Measurements from ENCODE around the gene RXFP1.

RXFP1 gene

DNA sequence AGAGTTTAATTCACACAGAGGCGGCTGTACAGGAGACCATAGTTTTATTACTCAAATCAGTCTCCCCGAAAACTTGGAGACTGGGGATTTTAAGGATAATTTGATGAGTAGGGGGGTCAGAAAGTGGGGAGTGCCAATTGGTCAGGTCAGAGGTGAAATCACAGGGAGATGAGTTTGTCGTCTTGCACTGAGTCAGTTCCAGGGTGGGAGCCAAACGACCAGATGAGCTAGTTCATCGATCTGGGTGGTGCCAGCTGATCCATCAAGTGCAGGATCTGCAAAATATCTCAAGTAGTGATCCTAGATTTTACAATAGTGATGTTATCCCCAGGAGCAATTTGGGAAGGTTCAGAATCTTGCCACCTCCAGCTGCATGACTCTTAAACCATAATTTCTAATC is 154.4 kb downstream of the RXFP1 start:
- H3K9me3 Mint-ChIP-seq, result no peaks in the 10 kb centered on the region
- H3K4me1 Mint-ChIP-seq, result peaks cover 5% of the 10 kb centered on the region
- H3K27me3 Mint-ChIP-seq (ENCODE audit: low read depth), result no peaks in the 10 kb centered on the region
- H3K27ac Mint-ChIP-seq, result no peak overlapping the region
- TF ChIP-seq, protein P1, sequence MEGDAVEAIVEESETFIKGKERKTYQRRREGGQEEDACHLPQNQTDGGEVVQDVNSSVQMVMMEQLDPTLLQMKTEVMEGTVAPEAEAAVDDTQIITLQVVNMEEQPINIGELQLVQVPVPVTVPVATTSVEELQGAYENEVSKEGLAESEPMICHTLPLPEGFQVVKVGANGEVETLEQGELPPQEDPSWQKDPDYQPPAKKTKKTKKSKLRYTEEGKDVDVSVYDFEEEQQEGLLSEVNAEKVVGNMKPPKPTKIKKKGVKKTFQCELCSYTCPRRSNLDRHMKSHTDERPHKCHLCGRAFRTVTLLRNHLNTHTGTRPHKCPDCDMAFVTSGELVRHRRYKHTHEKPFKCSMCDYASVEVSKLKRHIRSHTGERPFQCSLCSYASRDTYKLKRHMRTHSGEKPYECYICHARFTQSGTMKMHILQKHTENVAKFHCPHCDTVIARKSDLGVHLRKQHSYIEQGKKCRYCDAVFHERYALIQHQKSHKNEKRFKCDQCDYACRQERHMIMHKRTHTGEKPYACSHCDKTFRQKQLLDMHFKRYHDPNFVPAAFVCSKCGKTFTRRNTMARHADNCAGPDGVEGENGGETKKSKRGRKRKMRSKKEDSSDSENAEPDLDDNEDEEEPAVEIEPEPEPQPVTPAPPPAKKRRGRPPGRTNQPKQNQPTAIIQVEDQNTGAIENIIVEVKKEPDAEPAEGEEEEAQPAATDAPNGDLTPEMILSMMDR (IDR thresholded peaks at IDR 0.05; ENCODE audit: unreplicated experiment in 3 of 3), result no peak
- no peak overlapping the region for H3K4me3 Mint-ChIP-seq
- H3K36me3 Mint-ChIP-seq (ENCODE audit: low read depth), result peaks cover 9% of the 10 kb centered on the region

DNA sequence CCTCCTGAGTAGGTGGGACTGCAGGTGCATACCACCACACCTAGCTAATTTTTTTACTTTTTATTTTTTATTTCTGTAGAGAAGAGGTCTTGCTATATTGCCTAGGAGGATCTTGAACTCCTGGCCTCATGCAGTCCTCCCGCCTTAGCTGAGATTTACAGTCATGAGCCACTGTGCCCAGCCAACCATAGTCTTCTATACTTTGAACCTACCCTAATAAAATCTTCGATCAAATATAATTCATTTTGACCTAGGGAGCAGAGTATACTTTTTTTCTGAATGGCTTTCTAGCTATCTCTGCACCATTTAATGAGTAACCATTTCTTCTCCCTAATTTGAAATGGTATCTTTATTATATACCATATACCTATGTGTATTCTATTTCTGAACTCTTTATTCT is 157.1 kb downstream of the RXFP1 start:
- no peak overlapping the region for H3K27ac Mint-ChIP-seq
- peaks cover 4% of the 10 kb centered on the region for H3K4me1 Mint-ChIP-seq
- no peaks in the 10 kb centered on the region for H3K9me3 Mint-ChIP-seq

DNA sequence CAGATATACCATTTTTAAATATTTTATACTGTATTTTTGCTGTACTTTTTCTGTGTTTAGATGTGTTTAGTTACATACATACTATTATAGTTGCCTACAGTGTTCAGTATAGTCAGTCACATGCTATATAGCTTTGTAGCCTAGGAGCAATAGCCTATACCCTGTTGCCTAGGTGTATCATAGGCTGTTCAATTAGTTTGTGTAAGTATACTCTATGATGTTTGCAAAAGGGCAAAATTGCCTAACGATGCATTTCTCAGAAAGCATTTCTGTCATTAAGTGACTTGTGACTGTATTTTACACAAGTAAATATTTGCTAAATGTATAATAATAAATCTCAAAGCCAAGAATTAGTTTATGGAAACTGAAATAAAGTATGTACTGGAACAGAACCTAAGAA is 159.9 kb downstream of the RXFP1 start:
- H3K27me3 Mint-ChIP-seq (ENCODE audit: low read depth), result no peaks in the 10 kb centered on the region
- TF ChIP-seq, protein P1 (IDR thresholded peaks at IDR 0.05; ENCODE audit: unreplicated experiment in 3 of 3), result no peak
- H3K4me3 Mint-ChIP-seq, result no peak overlapping the region
- peaks cover 9% of the 10 kb centered on the region for H3K36me3 Mint-ChIP-seq (ENCODE audit: low read depth)
- H3K27ac Mint-ChIP-seq, result no peak overlapping the region
- H3K4me1 Mint-ChIP-seq, result peaks cover 4% of the 10 kb centered on the region
- H3K9me3 Mint-ChIP-seq, result no peaks in the 10 kb centered on the region

More for the DNA sequence above, 157.1 kb downstream of the RXFP1 start:
- H3K4me3 Mint-ChIP-seq, result no peak overlapping the region
- H3K27me3 Mint-ChIP-seq (ENCODE audit: low read depth), result no peaks in the 10 kb centered on the region
- TF ChIP-seq, protein P1 (IDR thresholded peaks at IDR 0.05; ENCODE audit: unreplicated experiment in 3 of 3), result no peak
- peaks cover 9% of the 10 kb centered on the region for H3K36me3 Mint-ChIP-seq (ENCODE audit: low read depth)

DNA sequence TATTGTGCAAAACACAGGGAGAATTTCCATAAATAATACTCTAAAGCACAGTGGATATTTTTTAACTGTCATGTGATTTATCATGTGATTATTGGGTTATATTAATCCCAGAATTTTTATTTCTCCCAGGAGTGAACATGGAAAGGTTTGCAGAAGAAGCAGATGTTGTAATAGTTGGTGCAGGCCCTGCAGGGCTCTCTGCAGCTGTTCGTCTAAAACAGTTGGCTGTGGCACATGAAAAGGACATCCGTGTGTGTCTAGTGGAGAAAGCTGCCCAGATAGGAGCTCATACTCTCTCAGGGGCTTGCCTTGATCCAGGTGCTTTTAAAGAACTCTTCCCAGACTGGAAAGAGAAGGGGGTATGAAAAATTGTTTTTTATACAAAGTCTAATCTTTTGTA is 160.4 kb downstream of the RXFP1 start:
- Mint-ChIP-seq H3K4me1 (peaks cover 4% of the 10 kb centered on the region), H3K27me3 (ENCODE audit: low read depth) (no peaks in the 10 kb centered on the region), H3K4me3 (no peak overlapping the region), H3K27ac (peak overlapping the region in 1 of 3 experiments; percentile 51), H3K36me3 (ENCODE audit: low read depth) (peaks cover 9% of the 10 kb centered on the region), H3K9me3 (no peaks in the 10 kb centered on the region)
- TF ChIP-seq, protein P1 (IDR thresholded peaks at IDR 0.05; ENCODE audit: unreplicated experiment in 3 of 3), result no peak

DNA sequence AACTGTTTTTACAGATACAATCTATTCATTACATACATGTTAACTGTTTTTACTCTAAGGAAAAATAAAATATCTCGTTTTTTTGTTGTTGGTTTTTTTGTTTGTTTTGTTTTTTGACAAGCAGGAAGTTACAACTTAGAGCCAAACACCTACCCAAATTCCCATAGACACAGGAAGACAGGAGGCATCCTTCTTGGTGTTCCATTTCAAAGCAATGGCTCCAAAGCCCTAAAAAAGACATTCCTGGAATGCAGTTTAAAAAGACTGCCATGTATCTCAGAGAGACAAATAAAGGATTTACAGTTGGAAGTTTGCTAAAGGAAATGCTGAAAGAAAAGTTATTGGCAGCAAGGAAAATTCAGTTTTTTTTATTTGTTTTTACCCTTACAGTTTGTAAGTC is 167.1 kb downstream of the RXFP1 start:
- Mint-ChIP-seq H3K27me3 (ENCODE audit: low read depth) (no peaks in the 10 kb centered on the region), H3K4me3 (no peak overlapping the region), H3K36me3 (ENCODE audit: low read depth) (peaks cover 18% of the 10 kb centered on the region), H3K4me1 (no peaks in the 10 kb centered on the region), H3K9me3 (no peaks in the 10 kb centered on the region), H3K27ac (no peak overlapping the region)
- TF ChIP-seq, protein P1 (IDR thresholded peaks at IDR 0.05; ENCODE audit: unreplicated experiment in 3 of 3), result no peak
